Ascending aorta (tissue), 2 donors: Measurements from ENCODE around the gene SYNPO. TPM values are rescaled to one million over a fixed set of nuclear protein-coding genes. Genes with fewer than 3 reads are reported as not detected.

ENCODE experiments used
- DNase-seq, 2 donors: peaks; one replicate each; pipeline ENCODE4 v3.0.0-alpha.2; 2019; ENCODE audit warnings: low spot score in 2 of 2
- H3K27ac ChIP-seq, 2 donors: fragments of 200-600 bp; sonication (generic); one replicate each; pipeline ENCODE4 v1.5.1; 2016 to 2017; ENCODE audit warnings: mild to moderate bottlenecking in 1 of 2
- H3K27me3 ChIP-seq: fragments of 200-600 bp; sonication (generic); one replicate; pipeline ENCODE4 v1.5.1; 2017
- H3K36me3 ChIP-seq, 2 donors: fragments of 200-600 bp; sonication (generic); one replicate each; pipeline ENCODE4 v1.5.1; 2016
- H3K4me1 ChIP-seq, 2 donors: fragments of 200-600 bp; sonication (generic); one replicate each; pipeline ENCODE4 v1.5.1; 2016 to 2017; ENCODE audit warnings: mild to moderate bottlenecking in 1 of 2
- H3K4me3 ChIP-seq, 2 donors: fragments of 200-600 bp; sonication (generic); one replicate each; pipeline ENCODE4 v1.5.1; 2016 to 2017; ENCODE audit warnings: mild to moderate bottlenecking in 1 of 2
- H3K9me3 ChIP-seq, 2 donors: fragments of 200-600 bp; sonication (generic); one replicate each; pipeline ENCODE4 v1.5.1; 2016
- intact Hi-C: fragments of 100-400 bp; cut with DNase I; formaldehyde crosslinking; loops from one replicate; pipeline ENCODE4 v1.15.1; 2023
- total RNA-seq: library from RNA; depleted of rRNA; stranded (reverse); fragments of >200 nt; gene quantifications from one replicate; pipeline ENCODE4 v1.1.0, GENCODE V29; 2016
- TF ChIP-seq, protein P1 (sequence below), 3 experiments: fragments of 200-600 bp in 2 of 3; fragments of 450-650 bp in 1 of 3; sonication (generic) in 2 of 3; IDR thresholded peaks; one replicate each; pipeline ENCODE4 v1.5.1; 2016 to 2019; ENCODE audit warnings: antibody characterized with exemption in 3 of 3, mild to moderate bottlenecking in 1 of 3, moderate library complexity in 1 of 3

The SYNPO gene
- total RNA-seq, 1 donor from 2014 or later: 128 TPM

DNA sequence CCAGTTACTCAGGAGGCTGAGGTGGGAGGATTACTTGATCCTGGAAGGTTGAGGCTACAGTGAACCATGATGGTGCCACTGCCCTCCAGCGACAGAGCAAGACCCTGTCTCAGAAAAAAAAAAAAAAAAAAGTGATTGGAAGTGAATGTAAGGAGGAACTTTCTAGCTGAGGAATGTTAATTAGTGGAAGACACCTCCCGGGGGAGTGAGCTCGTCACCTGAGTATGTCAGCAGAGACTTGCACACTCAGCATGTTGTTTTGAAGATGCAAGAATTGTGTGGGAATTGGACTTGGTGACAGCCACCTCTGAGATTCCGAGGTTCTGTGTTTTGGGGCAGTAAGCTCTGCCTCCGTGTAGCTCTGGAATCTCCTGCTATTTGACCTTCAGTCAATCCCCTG lies 3.6 kb downstream of the SYNPO start:
- peaks cover 11% of the 10 kb centered on the region in 2 donors for H3K36me3 ChIP-seq
- intact Hi-C loops: loop anchor here (5.0 kb wide), 1 partner anchor 42 kb away; no protein-coding TSS in a partner anchor
- no peaks in the 10 kb centered on the region for H3K9me3 ChIP-seq
- H3K27me3 ChIP-seq: no peaks in the 10 kb centered on the region
- H3K4me3 ChIP-seq: no peak overlapping the region
- H3K27ac ChIP-seq: peak overlapping the region; percentile 95 to 96
- DNase-seq: no peak
- peaks cover 56 to 88% of the 10 kb centered on the region in 2 donors for H3K4me1 ChIP-seq
- TF ChIP-seq, protein P1, sequence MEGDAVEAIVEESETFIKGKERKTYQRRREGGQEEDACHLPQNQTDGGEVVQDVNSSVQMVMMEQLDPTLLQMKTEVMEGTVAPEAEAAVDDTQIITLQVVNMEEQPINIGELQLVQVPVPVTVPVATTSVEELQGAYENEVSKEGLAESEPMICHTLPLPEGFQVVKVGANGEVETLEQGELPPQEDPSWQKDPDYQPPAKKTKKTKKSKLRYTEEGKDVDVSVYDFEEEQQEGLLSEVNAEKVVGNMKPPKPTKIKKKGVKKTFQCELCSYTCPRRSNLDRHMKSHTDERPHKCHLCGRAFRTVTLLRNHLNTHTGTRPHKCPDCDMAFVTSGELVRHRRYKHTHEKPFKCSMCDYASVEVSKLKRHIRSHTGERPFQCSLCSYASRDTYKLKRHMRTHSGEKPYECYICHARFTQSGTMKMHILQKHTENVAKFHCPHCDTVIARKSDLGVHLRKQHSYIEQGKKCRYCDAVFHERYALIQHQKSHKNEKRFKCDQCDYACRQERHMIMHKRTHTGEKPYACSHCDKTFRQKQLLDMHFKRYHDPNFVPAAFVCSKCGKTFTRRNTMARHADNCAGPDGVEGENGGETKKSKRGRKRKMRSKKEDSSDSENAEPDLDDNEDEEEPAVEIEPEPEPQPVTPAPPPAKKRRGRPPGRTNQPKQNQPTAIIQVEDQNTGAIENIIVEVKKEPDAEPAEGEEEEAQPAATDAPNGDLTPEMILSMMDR (IDR thresholded peaks at IDR 0.05): no peak

- TF ChIP-seq, protein P1 (IDR thresholded peaks at IDR 0.05): no peak
- peaks cover 15 to 16% of the 10 kb centered on the region in 2 donors for H3K36me3 ChIP-seq
- DNase-seq: no peak
- peak overlapping the region; percentile 10 to 19 for H3K4me3 ChIP-seq
- H3K27me3 ChIP-seq: no peaks in the 10 kb centered on the region
- intact Hi-C loops: loop anchor here (5.0 kb wide), 1 partner anchor 42 kb away; no protein-coding TSS in a partner anchor
- no peaks in the 10 kb centered on the region for H3K9me3 ChIP-seq
- H3K4me1 ChIP-seq: peaks cover 54 to 88% of the 10 kb centered on the region in 2 donors
- peak overlapping the region; percentile 95 to 96 for H3K27ac ChIP-seq
Measured at GRCh38 chr5:150644514-150644913, 4.1 kb downstream of the SYNPO start.

DNA sequence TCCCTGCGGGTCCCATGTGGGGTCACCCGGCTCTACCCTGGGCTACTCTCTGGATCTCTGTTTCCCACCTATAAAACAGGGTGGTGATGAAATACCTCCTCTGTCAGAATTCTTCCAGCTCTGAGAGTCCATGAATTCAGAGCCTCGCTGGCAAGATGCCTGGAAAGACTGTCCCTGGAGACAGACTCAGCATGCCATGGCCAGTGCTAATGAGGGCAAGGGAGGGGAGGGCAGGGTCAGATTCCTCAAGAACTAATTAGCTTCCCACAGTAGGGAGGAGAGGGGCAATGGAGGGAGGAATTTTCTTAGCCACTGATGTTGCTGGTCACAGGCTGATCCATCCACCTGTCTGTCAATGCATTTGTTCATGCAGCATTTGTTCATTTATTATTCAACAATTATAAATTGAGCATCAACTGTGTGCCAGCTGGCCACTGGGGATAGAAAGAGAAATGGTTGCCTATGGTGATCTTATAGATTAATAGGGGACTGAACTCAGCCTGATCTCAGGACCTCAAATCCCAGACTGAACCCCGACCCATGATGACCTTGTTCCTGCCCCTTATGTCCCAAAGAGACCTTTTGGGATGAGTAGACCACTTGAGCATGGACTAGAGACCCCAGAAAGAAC lies 4.7 kb downstream of the SYNPO start:
- peak in 1 of 2 donors; percentile 92 for DNase-seq
- peak overlapping the region; percentile 10 to 19 for H3K4me3 ChIP-seq
- H3K27me3 ChIP-seq: no peaks in the 10 kb centered on the region
- peaks cover 53 to 86% of the 10 kb centered on the region in 2 donors for H3K4me1 ChIP-seq
- peak overlapping the region; percentile 95 to 96 for H3K27ac ChIP-seq
- intact Hi-C loops: no loop called here
- TF ChIP-seq, protein P1 (IDR thresholded peaks at IDR 0.05): no peak
- H3K9me3 ChIP-seq: no peaks in the 10 kb centered on the region
- H3K36me3 ChIP-seq: peaks cover 22 to 23% of the 10 kb centered on the region in 2 donors

GRCh38 chr5:150647275-150648251 lies 7.1 kb downstream of the SYNPO start:
- peak in 1 of 2 donors; percentile 89 for DNase-seq
- peak overlapping the region; percentile 86 for H3K27ac ChIP-seq
- H3K36me3 ChIP-seq: peaks cover 34 to 39% of the 10 kb centered on the region in 2 donors
- TF ChIP-seq, protein P1 (IDR thresholded peaks at IDR 0.05): no peak
- intact Hi-C loops: no loop called here
- H3K27me3 ChIP-seq: no peaks in the 10 kb centered on the region
- H3K4me1 ChIP-seq: peaks cover 52 to 89% of the 10 kb centered on the region in 2 donors
- no peaks in the 10 kb centered on the region for H3K9me3 ChIP-seq
- peak overlapping the region in 1 of 2 donors; percentile 35 for H3K4me3 ChIP-seq

GRCh38 chr5:150648294-150649107 lies 8.0 kb downstream of the SYNPO start:
- peak overlapping the region in 1 of 2 donors; percentile 35 for H3K4me3 ChIP-seq
- peaks cover 34 to 46% of the 10 kb centered on the region in 2 donors for H3K36me3 ChIP-seq
- DNase-seq: no peak
- intact Hi-C loops: no loop called here
- TF ChIP-seq, protein P1 (IDR thresholded peaks at IDR 0.05): no peak
- no peaks in the 10 kb centered on the region for H3K27me3 ChIP-seq
- H3K27ac ChIP-seq: peak overlapping the region; percentile 86
- peaks cover 47 to 90% of the 10 kb centered on the region in 2 donors for H3K4me1 ChIP-seq
- H3K9me3 ChIP-seq: no peaks in the 10 kb centered on the region
